Hypothalamus (tissue), 51 donors: ENCODE measurements around the gene DCAF5.

ENCODE experiments used
- DNase-seq, 51 donors: peaks; one replicate each; lab custom pipeline; 2025; lab: John Stamatoyannopoulos, UW

The DCAF5 gene

DNA sequence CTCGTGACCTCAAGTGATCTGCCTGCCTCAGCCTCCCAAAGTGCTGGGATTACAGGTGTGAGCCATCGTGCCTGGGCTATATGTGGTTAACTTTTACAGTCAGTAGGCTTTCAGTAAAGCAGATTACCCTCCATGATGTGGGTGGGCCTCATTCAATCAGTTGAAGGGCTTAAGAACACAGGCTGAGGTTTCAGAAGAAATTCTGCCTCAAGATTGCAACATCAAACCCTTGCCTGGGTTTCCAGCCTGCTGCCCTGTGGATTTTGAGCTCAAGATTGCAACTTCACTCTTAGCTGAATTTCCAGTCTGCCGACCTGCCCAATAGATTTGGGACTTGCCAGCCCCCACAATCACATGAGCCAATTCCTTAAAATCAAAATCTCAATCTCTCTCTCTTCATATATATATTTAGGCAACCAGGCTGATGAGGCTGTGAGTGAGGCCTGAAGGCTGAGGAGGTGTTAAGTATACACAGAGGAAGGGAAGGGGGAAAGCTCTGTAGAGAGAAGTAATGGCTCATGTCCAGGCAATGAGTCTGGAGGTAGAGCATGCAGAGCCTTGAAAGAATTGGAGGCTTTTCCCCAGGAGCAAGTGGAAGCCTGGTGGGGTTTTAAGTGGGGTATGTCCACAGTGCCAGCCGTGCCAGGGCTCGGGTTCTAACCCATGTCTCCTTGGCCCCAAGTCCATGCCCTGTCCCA lies 140.5 kb downstream of the DCAF5 start:
- no peak for DNase-seq

GRCh38 chr14:69010648-69011047 lies 142.3 kb downstream of the DCAF5 start:
- DNase-seq, result no peak

DNA sequence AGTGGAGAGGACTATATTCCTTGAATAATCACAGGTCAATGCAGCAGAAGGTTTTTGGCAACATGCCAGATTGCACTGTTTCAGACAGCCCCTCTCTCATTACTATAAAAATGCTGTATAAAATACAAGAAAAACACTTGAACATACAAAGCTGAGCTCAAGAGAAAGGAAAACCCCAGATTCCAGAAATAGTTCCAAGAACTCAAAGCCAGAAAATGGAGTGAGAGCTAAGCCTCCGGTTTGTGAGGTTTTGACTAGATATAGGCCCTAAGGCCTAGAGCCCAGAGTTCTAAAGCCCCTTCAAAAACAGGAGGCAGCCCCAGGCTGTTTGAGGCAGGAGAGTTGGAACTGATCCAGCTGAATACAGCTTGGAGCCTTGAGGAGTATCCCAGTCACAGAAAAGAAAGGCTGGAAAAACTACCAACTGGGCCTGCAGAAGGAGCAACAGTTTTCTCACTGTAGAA lies 144.5 kb downstream of the DCAF5 start:
- no peak for DNase-seq

- no peak for DNase-seq
Observed at GRCh38 chr14:69006346-69006745, 146.6 kb downstream of the DCAF5 start.

DNA sequence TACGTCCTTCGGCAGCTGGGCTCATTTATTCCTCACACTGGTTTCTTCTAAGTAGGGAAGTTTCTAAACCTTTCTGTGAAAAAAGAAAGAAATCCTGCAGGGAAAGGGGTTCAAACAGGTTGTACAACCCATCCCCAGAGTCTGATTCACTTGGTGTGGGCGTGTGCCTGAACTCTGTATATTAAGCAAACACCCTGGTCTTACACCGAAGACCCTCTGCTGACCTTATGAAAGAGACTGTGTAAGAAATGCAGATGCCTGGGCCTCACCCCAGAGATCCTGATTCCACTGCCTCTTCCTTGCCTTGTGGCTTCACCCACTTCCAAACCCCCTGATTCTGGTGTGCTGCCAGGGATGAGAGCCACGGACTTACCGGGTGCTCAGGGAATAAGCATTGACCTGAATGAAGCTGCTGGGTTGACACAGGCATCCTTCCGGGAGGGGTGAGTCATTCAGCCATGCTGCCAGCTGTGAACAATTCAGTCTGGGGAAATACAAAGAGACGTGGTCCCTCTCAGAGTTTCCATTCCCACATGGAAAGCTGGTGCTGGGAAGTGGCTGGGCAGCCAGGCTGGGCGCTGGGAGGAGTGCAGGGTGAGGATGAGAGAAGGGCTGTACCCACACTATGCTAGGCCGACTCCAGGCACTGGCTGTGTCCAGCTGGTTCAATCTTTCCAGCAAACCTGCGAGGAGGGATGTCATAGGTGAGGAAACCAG lies 147.3 kb downstream of the DCAF5 start:
- DNase-seq, result peak in 13 of 51 donors; percentile 2 to 72 (median 25)

- no peak for DNase-seq
Observed at GRCh38 chr14:69004731-69005431, 148.0 kb downstream of the DCAF5 start.

GRCh38 chr14:69003626-69004025 lies 149.3 kb downstream of the DCAF5 start:
- DNase-seq, result no peak

DNA sequence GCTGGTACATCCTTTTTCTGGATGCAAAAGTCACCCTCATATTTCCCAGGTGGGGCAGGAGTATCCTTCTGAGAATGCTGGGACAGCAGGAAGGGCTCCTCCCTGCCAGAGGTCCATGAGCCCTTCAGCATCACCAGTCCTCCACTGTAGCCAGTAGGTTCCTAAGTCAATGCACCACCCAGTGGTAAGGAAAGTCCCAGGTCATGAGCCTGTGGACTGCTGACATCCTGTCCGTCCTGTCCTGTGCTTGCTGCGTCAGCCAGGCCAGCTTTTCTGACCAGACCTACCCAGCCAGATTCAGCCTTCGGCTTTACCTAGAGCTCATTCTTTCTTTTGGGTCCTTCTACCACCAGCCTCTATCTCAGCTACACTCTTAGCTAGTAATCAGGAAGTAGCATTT lies 150.8 kb downstream of the DCAF5 start:
- DNase-seq, result no peak

- DNase-seq, result no peak
Observed at GRCh38 chr14:69001375-69001774, 151.5 kb downstream of the DCAF5 start.
